Gastrocnemius medialis (tissue), 4 donors: ENCODE data around the gene CYYR1. TPM values are rescaled to one million over a fixed set of nuclear protein-coding genes. Genes with fewer than 3 reads are reported as not detected.

ENCODE experiments used
- ATAC-seq, 2 donors: fragments of 150-250 bp; one replicate each; pipeline ENCODE4 v1.9.1; 2016
- DNase-seq, 2 donors: peaks; one replicate each; pipeline ENCODE4 v3.0.0-alpha.2; 2019
- H3K27ac ChIP-seq, 4 donors: fragments of 200-600 bp; sonication (generic); 1 replicate in 1 of 4; 2 replicates in 3 of 4; pipeline ENCODE4 v1.5.1; 2016 to 2018; ENCODE audit warnings: mild to moderate bottlenecking in 2 of 4, moderate library complexity in 1 of 4
- H3K27me3 ChIP-seq, 3 donors: fragments of 200-600 bp; sonication (generic) in 2 of 3; 1 replicate in 1 of 3; 2 replicates in 2 of 3; pipeline versions ENCODE4 v1.5.1 to v1.6.0; 2016 to 2019; ENCODE audit warnings: mild to moderate bottlenecking in 1 of 3, moderate library complexity in 1 of 3
- H3K36me3 ChIP-seq, 2 donors: fragments of 200-600 bp; sonication (generic) in 1 of 2; one replicate each; pipeline ENCODE4 v1.5.1; 2017 to 2018
- H3K4me1 ChIP-seq, 2 donors: fragments of 200-600 bp; sonication (generic) in 1 of 2; one replicate each; pipeline ENCODE4 v1.5.1; 2016 to 2017; ENCODE audit warnings: mild to moderate bottlenecking in 2 of 2
- H3K4me3 ChIP-seq, 4 donors: fragments of 200-600 bp; sonication (generic) in 3 of 4; 1 replicate in 1 of 4; 2 replicates in 3 of 4; pipeline ENCODE4 v1.5.1; 2016 to 2019; ENCODE audit warnings: mild to moderate bottlenecking in 2 of 4
- H3K9me3 ChIP-seq, 3 donors: fragments of 200-600 bp; sonication (generic) in 2 of 3; 1 replicate in 1 of 3; 2 replicates in 2 of 3; pipeline ENCODE4 v1.5.1; 2016 to 2019
- CTCF ChIP-seq, 5 experiments: fragments of 450-650 bp in 3 of 5; fragments of 200-600 bp in 2 of 5; sonication (generic) in 2 of 5; IDR thresholded peaks in 4 of 5; conservative IDR thresholded peaks in 1 of 5; 1 replicate in 4 of 5; 2 replicates in 1 of 5; pipeline ENCODE4 v1.5.1; 2016 to 2019; ENCODE audit warnings: antibody characterized with exemption in 5 of 5, mild to moderate bottlenecking in 3 of 5, moderate library complexity in 3 of 5
- POLR2A ChIP-seq, 2 donors: fragments of 450-650 bp; IDR thresholded peaks; one replicate each; pipeline ENCODE4 v1.6.1; 2017; ENCODE audit warnings: antibody characterized with exemption in 2 of 2, mild to moderate bottlenecking in 2 of 2, moderate library complexity in 2 of 2
- in situ Hi-C, 4 donors: fragments of 200-750 bp; cut with MboI; loops; one replicate each; pipeline versions ENCODE4 v1.15.0 to v1.8.0; 2017; ENCODE audit warnings: low sequenced_read_pairs in 4 of 4
- intact Hi-C: fragments of 100-400 bp; cut with DNase I; formaldehyde crosslinking; loops from one replicate; pipeline ENCODE4 v1.15.1; 2023; ENCODE audit warnings: low total_unique reads
- total RNA-seq, 4 donors: library from RNA; depleted of rRNA; stranded (reverse); fragments of >200 nt; gene quantifications; one replicate each; pipeline versions ENCODE4 v1.1.0 to v1.2.3, GENCODE V29; 2016

CYYR1 gene
- total RNA-seq, 4 donors from 2014 or later, result 11.7 to 15.5 (median 13.8) TPM

GRCh38 chr21:26587736-26588201, 14.7 kb upstream of the CYYR1 start:
- in situ Hi-C loops, result no loop called here
- Histone ChIP-seq H3K4me1 (no peaks in the 10 kb centered on the region), H3K4me3 (no peak overlapping the region), H3K27ac (no peak overlapping the region), H3K27me3 (no peaks in the 10 kb centered on the region), H3K36me3 (no peaks in the 10 kb centered on the region), H3K9me3 (no peaks in the 10 kb centered on the region)
- DNase-seq (no peak), ATAC-seq (no peak)
- intact Hi-C loops, result loop anchor here (5.0 kb wide), 1 partner anchor 130 kb away; no protein-coding TSS in a partner anchor
- no peak for TF ChIP-seq CTCF (IDR thresholded peaks at IDR 0.05 in 4 of 5, conservative IDR thresholded peaks at IDR 0.05 in 1 of 5)
- TF ChIP-seq POLR2A (IDR thresholded peaks at IDR 0.05), result no peak

GRCh38 chr21:26583769-26584168, 10.7 kb upstream of the CYYR1 start:
- H3K4me3 ChIP-seq, result no peak overlapping the region
- in situ Hi-C loops (no loop called here), intact Hi-C loops (no loop called here)
- ATAC-seq (no peak), DNase-seq (no peak)
- H3K27ac ChIP-seq, result no peak overlapping the region
- H3K9me3 ChIP-seq, result no peaks in the 10 kb centered on the region
- TF ChIP-seq POLR2A (IDR thresholded peaks at IDR 0.05) (no peak), CTCF (IDR thresholded peaks at IDR 0.05 in 4 of 5, conservative IDR thresholded peaks at IDR 0.05 in 1 of 5) (no peak)
- H3K27me3 ChIP-seq, result no peaks in the 10 kb centered on the region
- no peaks in the 10 kb centered on the region for H3K36me3 ChIP-seq
- H3K4me1 ChIP-seq, result no peaks in the 10 kb centered on the region

- no peak for TF ChIP-seq CTCF (IDR thresholded peaks at IDR 0.05 in 4 of 5, conservative IDR thresholded peaks at IDR 0.05 in 1 of 5)
- TF ChIP-seq POLR2A (IDR thresholded peaks at IDR 0.05), result no peak
- Histone ChIP-seq H3K4me3 (no peak overlapping the region), H3K36me3 (no peaks in the 10 kb centered on the region), H3K27me3 (no peaks in the 10 kb centered on the region), H3K9me3 (no peaks in the 10 kb centered on the region), H3K27ac (no peak overlapping the region), H3K4me1 (no peaks in the 10 kb centered on the region)
- in situ Hi-C loops, result no loop called here
- no peak for ATAC-seq
- intact Hi-C loops, result no loop called here
- no peak for DNase-seq
Observed at GRCh38 chr21:26581818-26582217, 8.7 kb upstream of the CYYR1 start.

GRCh38 chr21:26572076-26572701, 897 bp downstream of the CYYR1 start:
- ATAC-seq (no peak), DNase-seq (no peak)
- Histone ChIP-seq H3K27ac (peak overlapping the region; percentile 62 to 70 (median 64)), H3K4me3 (peak overlapping the region; percentile 41 to 56 (median 54)), H3K4me1 (no peaks in the 10 kb centered on the region), H3K36me3 (no peaks in the 10 kb centered on the region), H3K27me3 (peaks cover 0 to 7% (median 0%) of the 10 kb centered on the region in 3 donors), H3K9me3 (peaks cover 0 to 13% (median 0%) of the 10 kb centered on the region in 3 donors)
- TF ChIP-seq CTCF (IDR thresholded peaks at IDR 0.05 in 4 of 5, conservative IDR thresholded peaks at IDR 0.05 in 1 of 5), result no peak
- intact Hi-C loops (no loop called here), in situ Hi-C loops (no loop called here)
